PFSK-1 (cell line): ENCODE results near the gene ITGB6.

Experiments
- FOXP2 ChIP-seq: optimal IDR thresholded peaks from 2 replicates; pipeline ENCODE3; 2011; ENCODE audit warnings: borderline replicate concordance, control low read depth, inconsistent platforms; ENCODE audit not compliant: insufficient read depth; ENCODE audit errors: extremely low read length, extremely low read depth
- POLR2AphosphoS5 ChIP-seq: IDR thresholded peaks from 2 replicates; pipeline ENCODE4 v1.6.1; 2012; ENCODE audit warnings: low read depth, mild to moderate bottlenecking, control low read depth, low read length, moderate library complexity
- SIN3A ChIP-seq: IDR thresholded peaks from 2 replicates; pipeline ENCODE4 v1.6.1; 2012; ENCODE audit warnings: mild to moderate bottlenecking, low read length, moderate library complexity, borderline replicate concordance; ENCODE audit not compliant: insufficient read depth
- TAF1 ChIP-seq: IDR thresholded peaks from 2 replicates; pipeline ENCODE4 v1.6.1; 2012; ENCODE audit warnings: low read length, control low read depth, borderline replicate concordance; ENCODE audit not compliant: insufficient read depth
- TF ChIP-seq, protein P1 (sequence below), 2 experiments: IDR thresholded peaks; 2 replicates each; pipeline versions ENCODE4 v1.6.1 to v1.8.0; 2011 to 2012; ENCODE audit warnings: low read depth in 2 of 2, low read length in 2 of 2, control low read depth in 1 of 2, inconsistent platforms in 1 of 2, mild to moderate bottlenecking in 1 of 2, moderate library complexity in 1 of 2; ENCODE audit not compliant: insufficient read depth in 1 of 2

The ITGB6 gene

GRCh38 chr2:160092445-160092844 is 107.6 kb downstream of the ITGB6 start:
- TF ChIP-seq, protein P1, sequence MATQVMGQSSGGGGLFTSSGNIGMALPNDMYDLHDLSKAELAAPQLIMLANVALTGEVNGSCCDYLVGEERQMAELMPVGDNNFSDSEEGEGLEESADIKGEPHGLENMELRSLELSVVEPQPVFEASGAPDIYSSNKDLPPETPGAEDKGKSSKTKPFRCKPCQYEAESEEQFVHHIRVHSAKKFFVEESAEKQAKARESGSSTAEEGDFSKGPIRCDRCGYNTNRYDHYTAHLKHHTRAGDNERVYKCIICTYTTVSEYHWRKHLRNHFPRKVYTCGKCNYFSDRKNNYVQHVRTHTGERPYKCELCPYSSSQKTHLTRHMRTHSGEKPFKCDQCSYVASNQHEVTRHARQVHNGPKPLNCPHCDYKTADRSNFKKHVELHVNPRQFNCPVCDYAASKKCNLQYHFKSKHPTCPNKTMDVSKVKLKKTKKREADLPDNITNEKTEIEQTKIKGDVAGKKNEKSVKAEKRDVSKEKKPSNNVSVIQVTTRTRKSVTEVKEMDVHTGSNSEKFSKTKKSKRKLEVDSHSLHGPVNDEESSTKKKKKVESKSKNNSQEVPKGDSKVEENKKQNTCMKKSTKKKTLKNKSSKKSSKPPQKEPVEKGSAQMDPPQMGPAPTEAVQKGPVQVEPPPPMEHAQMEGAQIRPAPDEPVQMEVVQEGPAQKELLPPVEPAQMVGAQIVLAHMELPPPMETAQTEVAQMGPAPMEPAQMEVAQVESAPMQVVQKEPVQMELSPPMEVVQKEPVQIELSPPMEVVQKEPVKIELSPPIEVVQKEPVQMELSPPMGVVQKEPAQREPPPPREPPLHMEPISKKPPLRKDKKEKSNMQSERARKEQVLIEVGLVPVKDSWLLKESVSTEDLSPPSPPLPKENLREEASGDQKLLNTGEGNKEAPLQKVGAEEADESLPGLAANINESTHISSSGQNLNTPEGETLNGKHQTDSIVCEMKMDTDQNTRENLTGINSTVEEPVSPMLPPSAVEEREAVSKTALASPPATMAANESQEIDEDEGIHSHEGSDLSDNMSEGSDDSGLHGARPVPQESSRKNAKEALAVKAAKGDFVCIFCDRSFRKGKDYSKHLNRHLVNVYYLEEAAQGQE (IDR thresholded peaks at IDR 0.05; ENCODE audit: insufficient read depth in 1 of 2, low read depth in 2 of 2, low read length in 2 of 2), result no peak

- no peak for TF ChIP-seq POLR2AphosphoS5
- TF ChIP-seq FOXP2, result no peak
- TF ChIP-seq, protein P1 (IDR thresholded peaks at IDR 0.05; ENCODE audit: insufficient read depth in 1 of 2, low read depth in 2 of 2, low read length in 2 of 2), result no peak
- TF ChIP-seq TAF1, result no peak
- TF ChIP-seq SIN3A, result no peak
These were observed 108.7 kb downstream of the ITGB6 start for GRCh38 chr2:160091381-160091780.

DNA sequence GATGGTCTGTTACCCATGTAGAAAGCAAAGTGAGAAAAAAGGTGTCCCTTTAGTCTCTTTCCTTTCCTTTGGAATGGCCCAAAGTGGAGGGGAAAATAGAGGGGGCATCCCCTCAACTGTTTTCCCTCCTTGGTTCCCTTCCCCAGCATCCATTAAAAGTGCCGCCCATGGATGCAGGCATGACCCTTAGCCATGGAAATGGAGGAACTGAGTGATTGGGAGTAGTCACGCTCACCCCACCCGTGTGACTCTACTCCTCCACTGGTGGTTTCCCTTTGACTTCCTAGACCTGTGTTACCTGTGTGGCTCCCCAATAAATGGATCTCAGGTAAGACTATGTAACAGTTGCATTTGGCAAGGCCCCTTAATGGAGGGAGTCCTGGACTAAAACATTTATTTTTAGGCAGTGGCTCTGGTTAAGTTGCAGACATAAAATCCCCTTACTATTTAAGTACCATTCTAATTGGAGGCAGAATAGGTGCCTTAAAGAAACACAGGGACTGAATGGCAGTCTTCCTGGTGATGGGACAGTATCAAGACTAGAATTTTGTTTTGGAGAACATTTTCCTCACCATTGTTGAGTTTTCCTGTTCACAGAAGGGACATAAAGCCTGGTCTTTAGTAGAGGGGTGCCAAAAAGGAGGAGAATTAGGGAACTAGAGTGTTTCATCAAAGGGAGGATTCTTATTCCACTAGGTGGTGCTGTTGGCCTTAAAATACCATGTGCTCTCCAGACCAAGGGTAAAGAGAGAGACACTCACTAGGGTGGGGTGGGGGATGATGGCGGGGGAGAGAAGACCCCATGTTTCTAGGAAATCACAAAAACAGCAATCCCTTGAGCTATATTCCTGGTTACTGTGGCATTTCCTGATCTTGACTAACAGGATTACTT is 112.0 kb downstream of the ITGB6 start:
- TF ChIP-seq, protein P1 (IDR thresholded peaks at IDR 0.05; ENCODE audit: insufficient read depth in 1 of 2, low read depth in 2 of 2, low read length in 2 of 2), result no peak
- TF ChIP-seq SIN3A (no peak), FOXP2 (no peak), POLR2AphosphoS5 (no peak), TAF1 (no peak)

DNA sequence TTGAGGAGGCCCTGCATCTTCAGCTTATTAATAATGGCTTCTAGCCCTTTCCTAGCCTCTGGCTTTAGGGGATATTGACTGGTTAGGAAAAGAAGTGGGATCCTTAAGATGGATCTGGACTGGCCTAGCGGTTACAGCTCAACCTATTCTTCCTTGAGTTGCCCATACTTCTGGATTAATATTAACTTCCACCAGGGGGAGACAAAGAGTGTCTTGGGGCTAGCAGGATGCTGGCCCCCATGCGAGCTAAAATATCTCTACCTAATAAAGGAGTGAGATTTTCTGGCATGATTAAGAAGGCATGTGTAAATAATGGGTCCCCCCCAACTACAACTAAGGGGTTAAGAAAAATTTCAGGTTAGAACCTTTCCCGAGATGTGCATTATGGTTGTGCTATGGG is 114.4 kb downstream of the ITGB6 start:
- TF ChIP-seq POLR2AphosphoS5 (no peak), FOXP2 (no peak), SIN3A (no peak), TAF1 (no peak)
- TF ChIP-seq, protein P1 (IDR thresholded peaks at IDR 0.05; ENCODE audit: insufficient read depth in 1 of 2, low read depth in 2 of 2, low read length in 2 of 2), result no peak
